MCF 10A (cell line): ENCODE results near the gene MLH3. TPM values are rescaled to one million over a fixed set of nuclear protein-coding genes. Genes with fewer than 3 reads are reported as not detected.

Source experiments
- BruUV-seq: library from RNA; stranded (reverse); fragments of 400-500 nt; replicated peaks from 2 replicates; lab custom pipeline; 2021; lab: Mats Ljungman, UMichigan
- CTCF ChIA-PET: fragments of 300-600 bp; sonication (Branson Sonifier 250); formaldehyde crosslinking; extraction: SDS; loops from one replicate; lab custom pipeline; 2021; ENCODE audit warnings: antibody characterized with exemption, inconsistent platforms; lab: Yijun Ruan, JAX
- POLR2A ChIA-PET: fragments of 300-600, 350-650 bp; sonication (Branson Sonifier 250); formaldehyde crosslinking; extraction: SDS; loops from one replicate; lab custom pipeline; 2020; ENCODE audit warnings: antibody characterized with exemption, inconsistent platforms; lab: Yijun Ruan, JAX
- DNase-seq: peaks from one replicate; pipeline ENCODE4 v3.0.0-alpha.2; 2018; ENCODE audit not compliant: unreplicated experiment
- H3K27ac Mint-ChIP-seq: one replicate; pipeline ENCODE4 v1.8.0; 2022; ENCODE audit warnings: mild to moderate bottlenecking, low read depth, mixed read lengths; ENCODE audit not compliant: unreplicated experiment
- H3K27me3 Mint-ChIP-seq: one replicate; pipeline ENCODE4 v1.8.0; 2022; ENCODE audit warnings: mixed read lengths; ENCODE audit not compliant: insufficient read depth, unreplicated experiment
- H3K36me3 Mint-ChIP-seq: one replicate; pipeline ENCODE4 v1.8.0; 2022; ENCODE audit warnings: mild to moderate bottlenecking, moderate library complexity, mixed read lengths; ENCODE audit not compliant: insufficient read depth, unreplicated experiment
- H3K4me1 Mint-ChIP-seq: one replicate; pipeline ENCODE4 v1.8.0; 2022; ENCODE audit warnings: mixed read lengths; ENCODE audit not compliant: insufficient read depth, unreplicated experiment
- H3K4me3 Mint-ChIP-seq: one replicate; pipeline ENCODE4 v1.8.0; 2022; ENCODE audit warnings: mild to moderate bottlenecking, moderate library complexity, mixed read lengths; ENCODE audit not compliant: unreplicated experiment
- H3K9me3 Mint-ChIP-seq: one replicate; pipeline ENCODE4 v1.8.0; 2022; ENCODE audit warnings: mixed read lengths; ENCODE audit not compliant: unreplicated experiment
- intact Hi-C: fragments of 100-400 bp; cut with micrococcal nuclease; formaldehyde crosslinking; loops from 2 replicates; pipeline ENCODE4 v1.14.1; 2022
- total RNA-seq: library from RNA; stranded (reverse); gene quantifications from 2 replicates; pipeline ENCODE4 v1.2.3, GENCODE V29; 2022
- TF ChIP-seq, protein P1 (sequence below): fragments of 200-600 bp; IDR thresholded peaks from one replicate; pipeline ENCODE4 v1.8.0; 2022; ENCODE audit warnings: antibody characterized with exemption, mild to moderate bottlenecking; ENCODE audit not compliant: unreplicated experiment

MLH3 gene
- total RNA-seq, 1 experiment from 2014 or later: 28.2 TPM

DNA sequence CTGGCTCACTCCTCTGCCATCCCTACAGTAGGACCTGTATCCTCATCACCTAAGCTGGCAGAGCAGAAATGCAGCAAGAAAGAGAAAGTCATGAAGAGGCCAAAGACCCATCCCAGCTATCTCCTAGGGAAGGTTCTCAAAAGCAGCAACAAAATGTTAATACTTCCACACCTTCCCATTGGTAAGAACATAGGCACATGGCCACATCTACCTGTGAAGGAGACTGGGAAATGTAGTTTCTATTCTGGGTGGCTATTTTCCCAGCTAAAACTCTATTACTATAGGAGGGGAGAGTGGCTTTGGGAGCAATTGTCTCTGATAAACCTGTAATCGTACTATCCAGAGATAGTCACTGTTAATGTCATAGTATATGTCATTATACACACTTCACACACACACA is 62.3 kb downstream of the MLH3 start:
- no peak for DNase-seq
- TF ChIP-seq, protein P1, sequence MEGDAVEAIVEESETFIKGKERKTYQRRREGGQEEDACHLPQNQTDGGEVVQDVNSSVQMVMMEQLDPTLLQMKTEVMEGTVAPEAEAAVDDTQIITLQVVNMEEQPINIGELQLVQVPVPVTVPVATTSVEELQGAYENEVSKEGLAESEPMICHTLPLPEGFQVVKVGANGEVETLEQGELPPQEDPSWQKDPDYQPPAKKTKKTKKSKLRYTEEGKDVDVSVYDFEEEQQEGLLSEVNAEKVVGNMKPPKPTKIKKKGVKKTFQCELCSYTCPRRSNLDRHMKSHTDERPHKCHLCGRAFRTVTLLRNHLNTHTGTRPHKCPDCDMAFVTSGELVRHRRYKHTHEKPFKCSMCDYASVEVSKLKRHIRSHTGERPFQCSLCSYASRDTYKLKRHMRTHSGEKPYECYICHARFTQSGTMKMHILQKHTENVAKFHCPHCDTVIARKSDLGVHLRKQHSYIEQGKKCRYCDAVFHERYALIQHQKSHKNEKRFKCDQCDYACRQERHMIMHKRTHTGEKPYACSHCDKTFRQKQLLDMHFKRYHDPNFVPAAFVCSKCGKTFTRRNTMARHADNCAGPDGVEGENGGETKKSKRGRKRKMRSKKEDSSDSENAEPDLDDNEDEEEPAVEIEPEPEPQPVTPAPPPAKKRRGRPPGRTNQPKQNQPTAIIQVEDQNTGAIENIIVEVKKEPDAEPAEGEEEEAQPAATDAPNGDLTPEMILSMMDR: no peak
- BruUV-seq: no TSS peak
- Mint-ChIP-seq H3K36me3 (no peaks in the 10 kb centered on the region), H3K4me1 (peaks cover 9% of the 10 kb centered on the region), H3K27me3 (no peaks in the 10 kb centered on the region), H3K27ac (no peak overlapping the region), H3K9me3 (no peaks in the 10 kb centered on the region), H3K4me3 (no peak overlapping the region)
- intact Hi-C loops: no loop called here
- ChIA-PET POLR2A (no interaction called here), CTCF (interaction anchor here (0.6 kb wide), 3 partner anchors 48 to 665 kb away, joined by 3 read pairs; no protein-coding TSS in a partner anchor)

GRCh38 chr14:74988131-74988530 is 63.1 kb downstream of the MLH3 start:
- no TSS peak for BruUV-seq
- no peak overlapping the region for H3K4me3 Mint-ChIP-seq
- peaks cover 9% of the 10 kb centered on the region for H3K4me1 Mint-ChIP-seq
- H3K27me3 Mint-ChIP-seq: no peaks in the 10 kb centered on the region
- H3K36me3 Mint-ChIP-seq: no peaks in the 10 kb centered on the region
- POLR2A ChIA-PET: interaction anchor here (0.8 kb wide), 1 partner anchor 37 kb away, joined by 3 read pairs; no protein-coding TSS in a partner anchor
- CTCF ChIA-PET: no interaction called here
- DNase-seq: peak; percentile 70
- H3K27ac Mint-ChIP-seq: peak overlapping the region; percentile 1
- TF ChIP-seq, protein P1: no peak
- H3K9me3 Mint-ChIP-seq: no peaks in the 10 kb centered on the region
- intact Hi-C loops: no loop called here

- no peak overlapping the region for H3K4me3 Mint-ChIP-seq
- no TSS peak for BruUV-seq
- no peaks in the 10 kb centered on the region for H3K9me3 Mint-ChIP-seq
- DNase-seq: no peak
- intact Hi-C loops: no loop called here
- TF ChIP-seq, protein P1: no peak
- no peak overlapping the region for H3K27ac Mint-ChIP-seq
- POLR2A ChIA-PET: no interaction called here
- H3K4me1 Mint-ChIP-seq: peaks cover 9% of the 10 kb centered on the region
- CTCF ChIA-PET: interaction anchor here (1.0 to 1.2 kb wide), 2 partner anchors 40 to 48 kb away, joined by 3 to 4 read pairs; no protein-coding TSS in a partner anchor
- no peaks in the 10 kb centered on the region for H3K27me3 Mint-ChIP-seq
- H3K36me3 Mint-ChIP-seq: no peaks in the 10 kb centered on the region
Observed at GRCh38 chr14:74985806-74986205, 65.5 kb downstream of the MLH3 start.

- Mint-ChIP-seq H3K4me1 (peaks cover 9% of the 10 kb centered on the region), H3K9me3 (no peaks in the 10 kb centered on the region), H3K27ac (no peak overlapping the region), H3K27me3 (no peaks in the 10 kb centered on the region), H3K4me3 (no peak overlapping the region), H3K36me3 (no peaks in the 10 kb centered on the region)
- POLR2A ChIA-PET: no interaction called here
- CTCF ChIA-PET: interaction anchor here (1.0 kb wide), 1 partner anchor 49 kb away, joined by 4 read pairs; no protein-coding TSS in a partner anchor
- no peak for DNase-seq
- no TSS peak for BruUV-seq
- TF ChIP-seq, protein P1: no peak
- intact Hi-C loops: no loop called here
Observed at GRCh38 chr14:74985028-74985310, 66.3 kb downstream of the MLH3 start.
